Measurements from ENCODE around the gene GAREM2. TPM values are rescaled to one million over a fixed set of nuclear protein-coding genes. Genes with fewer than 3 reads are reported as not detected.

Gene GAREM2
- total and polyA plus RNA-seq, 2 donors (not counting 3 experiments of a cell fraction or from before 2014, with no cell fraction given) = 3.1 to 3.7 TPM

- Histone ChIP-seq H3K4me3 (replicated peaks in 1 of 3; ENCODE audit: insufficient read depth in 1 of 3, low read depth in 1 of 3, low read length in 3 of 3) (no peak overlapping the region), H3K9ac (replicated peaks; ENCODE audit: extremely low read depth, insufficient read depth, low read length) (no peak overlapping the region), H2AFZ (ENCODE audit: low read depth, low read length) (no peak overlapping the region), H3K4me1 (ENCODE audit: control insufficient read depth, extremely low read depth, insufficient read depth, low read length) (no peaks in the 10 kb centered on the region), H3K9me1 (replicated peaks; ENCODE audit: control insufficient read depth, extremely low read depth, insufficient read depth, low read length) (no peaks in the 10 kb centered on the region), H3K79me2 (ENCODE audit: control insufficient read depth, insufficient read depth, low read length) (no peaks in the 10 kb centered on the region), H4K20me1 (replicated peaks; ENCODE audit: control insufficient read depth, extremely low read depth, insufficient read depth, low read length) (no peaks in the 10 kb centered on the region), H3K27ac (ENCODE audit: insufficient read depth, low read depth, low read length) (no peak overlapping the region), H3K4me2 (ENCODE audit: insufficient read depth, low read length) (no peak overlapping the region), H3K27me3 (ENCODE audit: control insufficient read depth in 2 of 2, insufficient read depth in 2 of 2, low read length in 2 of 2) (no peaks in the 10 kb centered on the region), H3K36me3 (ENCODE audit: control insufficient read depth in 2 of 2, extremely low read depth in 1 of 2, insufficient read depth in 2 of 2, low read length in 2 of 2) (peaks cover 9 to 30% of the 10 kb centered on the region in 2 experiments), H3K9me3 (replicated peaks; ENCODE audit: control insufficient read depth, insufficient read depth, low read length) (no peaks in the 10 kb centered on the region)
- POLR2A ChIA-PET = interaction anchor here (0.7 kb wide), 1 partner anchor 12 kb away, joined by 3 read pairs; no protein-coding TSS in a partner anchor
- intact Hi-C loops (cut with micrococcal nuclease) (no loop called here), dilution Hi-C loops (cut with MboI; ENCODE audit: extremely low pct_ligation_motif_present, low sequenced_read_pairs) (no loop called here)
- CTCF ChIA-PET = interaction anchor here (0.6 to 1.3 kb wide), 4 partner anchors 9 to 278 kb away, joined by 3 to 4 read pairs (median 3); no protein-coding TSS in a partner anchor
- FAIRE-seq = no peak
- TF ChIP-seq FOS (IDR thresholded peaks at IDR 0.05; ENCODE audit: borderline replicate concordance, insufficient read depth, low read length) (no peak), JUN (IDR thresholded peaks at IDR 0.05; ENCODE audit: borderline replicate concordance, insufficient read depth, insufficient read length, low read depth) (no peak), POLR2AphosphoS5 (IDR thresholded peaks at IDR 0.05; ENCODE audit: insufficient read depth, low read depth, low read length) (no peak), CTCF (IDR thresholded peaks at IDR 0.05; ENCODE audit: extremely low read depth in 1 of 2, insufficient read depth in 1 of 2, low read depth in 1 of 2, low read length in 2 of 2) (no peak), GATA2 (IDR thresholded peaks at IDR 0.05; ENCODE audit: insufficient read depth, insufficient read length, low read depth, low read length) (no peak), POLR2A (IDR thresholded peaks at IDR 0.05; ENCODE audit: low read depth, low read length) (no peak), EZH2 (IDR thresholded peaks at IDR 0.05; ENCODE audit: borderline replicate concordance, low read depth, low read length, severe bottlenecking) (no peak), MYC (IDR thresholded peaks at IDR 0.05; ENCODE audit: low read depth, low read length) (no peak)
- TF ChIP-seq, protein P1, sequence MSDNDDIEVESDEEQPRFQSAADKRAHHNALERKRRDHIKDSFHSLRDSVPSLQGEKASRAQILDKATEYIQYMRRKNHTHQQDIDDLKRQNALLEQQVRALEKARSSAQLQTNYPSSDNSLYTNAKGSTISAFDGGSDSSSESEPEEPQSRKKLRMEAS (IDR thresholded peaks at IDR 0.05; ENCODE audit: insufficient read depth, insufficient read length) = no peak
- no peak for DNase-seq (ENCODE audit: low read depth, low spot score)
- no TSS peak for BruUV-seq (replicated peaks)
Measured at GRCh38 chr2:26191316-26192159, 18.6 kb downstream of the GAREM2 start.

Measured in endothelial cell of umbilical vein (primary cell).